Islet of Langerhans (tissue), 1 donor: ENCODE measurements around the gene SPSB1.
A peak's percentile ranks its signal among the peaks of the same experiment; 100 is the strongest.
"Not testable (repeated sequence)": the region's sequence is repeated elsewhere in the genome, so short reads cannot be mapped to it uniquely, and the experiment has no call there.

Source experiments
- FAIRE-seq: peaks from one replicate; lab custom pipeline; 2011; peaks lifted over from hg19 to GRCh38; lab: Jason Lieb, UNC

The SPSB1 gene

GRCh38 chr1:9279172-9279840 is 13.4 kb upstream of the SPSB1 start:
- FAIRE-seq, result no peak

GRCh38 chr1:9280015-9280860 is 12.5 kb upstream of the SPSB1 start:
- no peak for FAIRE-seq

GRCh38 chr1:9281071-9281827 is 11.4 kb upstream of the SPSB1 start:
- no peak for FAIRE-seq

- FAIRE-seq, result no peak
Observed at GRCh38 chr1:9281908-9282695, 10.6 kb upstream of the SPSB1 start.

- FAIRE-seq, result no peak
Observed at GRCh38 chr1:9282696-9282955, 10.1 kb upstream of the SPSB1 start.

- no peak for FAIRE-seq
Observed at GRCh38 chr1:9284061-9284460, 8.6 kb upstream of the SPSB1 start.

- no peak for FAIRE-seq
Observed at GRCh38 chr1:9286556-9286955, 6.1 kb upstream of the SPSB1 start.

GRCh38 chr1:9289090-9289534 is 3.6 kb upstream of the SPSB1 start:
- FAIRE-seq, result peak; percentile 47

- peak; percentile 49 for FAIRE-seq
Observed at GRCh38 chr1:9289711-9290485, 2.8 kb upstream of the SPSB1 start.

GRCh38 chr1:9291914-9292360 is 757 bp upstream of the SPSB1 start:
- FAIRE-seq, result no peak

GRCh38 chr1:9293241-9293532 is 493 bp downstream of the SPSB1 start:
- FAIRE-seq, result no peak

- no peak for FAIRE-seq
Observed at GRCh38 chr1:9293533-9294404, 1.1 kb downstream of the SPSB1 start.

- no peak for FAIRE-seq
Observed at GRCh38 chr1:9294405-9294773, 1.7 kb downstream of the SPSB1 start.

GRCh38 chr1:9294910-9295636 is 2.4 kb downstream of the SPSB1 start:
- no peak for FAIRE-seq

GRCh38 chr1:9295884-9296283 is 3.2 kb downstream of the SPSB1 start:
- FAIRE-seq, result no peak

GRCh38 chr1:9296850-9297249 is 4.2 kb downstream of the SPSB1 start:
- no peak for FAIRE-seq

GRCh38 chr1:9297831-9298230 is 5.1 kb downstream of the SPSB1 start:
- no peak for FAIRE-seq

GRCh38 chr1:9298282-9298681 is 5.6 kb downstream of the SPSB1 start:
- FAIRE-seq, result no peak

GRCh38 chr1:9299571-9300541 is 7.2 kb downstream of the SPSB1 start:
- not testable (repeated sequence) for FAIRE-seq
